H1 (cell line): ENCODE results near the gene CLIP4. TPM values are rescaled to one million over a fixed set of nuclear protein-coding genes. Genes with fewer than 3 reads are reported as not detected.

Source experiments
- CTCF ChIA-PET: fragments of 300-600 bp; sonication (Branson Sonifier 250); formaldehyde crosslinking; loops from one replicate; lab custom pipeline; 2021; ENCODE audit not compliant: partially characterized antibody; lab: Charles Lee
- POLR2A ChIA-PET: fragments of 300-600 bp; sonication (Branson Sonifier 250); formaldehyde crosslinking; loops from one replicate; lab custom pipeline; 2021; ENCODE audit warnings: inconsistent platforms; ENCODE audit not compliant: partially characterized antibody; lab: Charles Lee
- DNase-seq, 2 experiments: peaks; one replicate each; pipeline versions ENCODE4 v3.0.0 to v3.0.0-alpha.2; 2010 to 2022; ENCODE audit warnings: low spot score in 2 of 2, low read depth in 1 of 2, mixed read lengths in 1 of 2
- FAIRE-seq: peaks from 2 replicates; lab custom pipeline; 2011; peaks lifted over from hg19 to GRCh38; lab: Jason Lieb, UNC
- H2AFZ ChIP-seq: 2 replicates; pipeline ENCODE4 v1.8.1; 2012; ENCODE audit warnings: low read length, inconsistent platforms
- H2AK5ac ChIP-seq: 2 replicates; pipeline ENCODE4 v1.6.1; 2013; ENCODE audit warnings: low read depth, low read length
- H2BK120ac ChIP-seq: replicated peaks from 2 replicates; pipeline ENCODE3; 2013; ENCODE audit warnings: low read depth, low read length, inconsistent platforms
- H2BK12ac ChIP-seq: 2 replicates; pipeline ENCODE4 v1.6.1; 2013; ENCODE audit warnings: low read depth, low read length
- H2BK15ac ChIP-seq: 2 replicates; pipeline ENCODE4 v1.6.1; 2013; ENCODE audit warnings: low read length
- H2BK20ac ChIP-seq: 2 replicates; pipeline ENCODE4 v1.6.1; 2013; ENCODE audit warnings: low read length
- H2BK5ac ChIP-seq: 2 replicates; pipeline ENCODE4 v1.6.1; 2013; ENCODE audit warnings: low read depth, low read length
- H3K14ac ChIP-seq: 2 replicates; pipeline ENCODE4 v1.6.1; 2013; ENCODE audit warnings: inconsistent platforms; ENCODE audit not compliant: insufficient read length
- H3K18ac ChIP-seq: 2 replicates; pipeline ENCODE4 v1.6.1; 2013; ENCODE audit warnings: low read length; ENCODE audit errors: extremely low read depth
- H3K23ac ChIP-seq: 2 replicates; pipeline ENCODE4 v1.6.1; 2013; ENCODE audit warnings: inconsistent platforms; ENCODE audit not compliant: insufficient read length
- H3K23me2 ChIP-seq: 2 replicates; pipeline ENCODE4 v1.6.1; 2013; ENCODE audit warnings: low read depth, low read length
- H3K27ac ChIP-seq: 2 replicates; pipeline ENCODE4 v1.6.1; 2011; ENCODE audit warnings: low read depth, low read length, inconsistent platforms
- H3K27me3 ChIP-seq, 4 experiments: replicated peaks in 1 of 4; 1 replicate in 1 of 4; 2 replicates in 3 of 4; pipeline versions ENCODE4 v1.6.1 to v1.8.1; 2011 to 2013; ENCODE audit warnings: low read length in 3 of 4, mild to moderate bottlenecking in 3 of 4, inconsistent platforms in 2 of 4, mixed read lengths in 2 of 4, moderate library complexity in 1 of 4; ENCODE audit not compliant: control insufficient read depth in 3 of 4, insufficient read depth in 3 of 4; ENCODE audit errors: extremely low read depth in 1 of 4
- H3K36me3 ChIP-seq, 4 experiments: 2 replicates each; pipeline versions ENCODE4 v1.6.1 to v1.8.1; 2011 to 2013; ENCODE audit warnings: mild to moderate bottlenecking in 4 of 4, low read length in 3 of 4, moderate library complexity in 2 of 4, control low read depth in 1 of 4, inconsistent platforms in 1 of 4; ENCODE audit not compliant: insufficient read depth in 4 of 4, control insufficient read depth in 2 of 4
- H3K4ac ChIP-seq: replicated peaks from 2 replicates; pipeline ENCODE3; 2013; ENCODE audit warnings: low read length, low read depth, mixed read lengths, inconsistent platforms; ENCODE audit not compliant: insufficient read length
- H3K4me1 ChIP-seq, 4 experiments: replicated peaks in 1 of 4; 1 replicate in 1 of 4; 2 replicates in 3 of 4; pipeline versions ENCODE4 v1.6.1 to v1.8.1; 2011 to 2013; ENCODE audit warnings: low read length in 3 of 4, inconsistent platforms in 2 of 4, mixed read lengths in 1 of 4; ENCODE audit not compliant: insufficient read depth in 4 of 4, control insufficient read depth in 3 of 4
- H3K4me2 ChIP-seq, 2 experiments: 2 replicates each; pipeline versions ENCODE4 v1.6.1 to v1.8.1; 2011 to 2013; ENCODE audit warnings: low read depth in 2 of 2, low read length in 2 of 2, control low read depth in 1 of 2, inconsistent platforms in 1 of 2, mild to moderate bottlenecking in 1 of 2; ENCODE audit not compliant: insufficient read depth in 1 of 2
- H3K4me3 ChIP-seq, 4 experiments: fragments of 200-600, 300-600 bp in 1 of 4; sonication (generic), shearing (Covaris generic), sonication (Bioruptor Twin) in 1 of 4; 2 replicates each; pipeline versions ENCODE4 v1.5.1 to v1.8.1; 2011 to 2016; ENCODE audit warnings: low read length in 4 of 4, low read depth in 3 of 4, control low read depth in 2 of 4, inconsistent platforms in 2 of 4, mild to moderate bottlenecking in 2 of 4, mixed read lengths in 1 of 4, moderate library complexity in 1 of 4; ENCODE audit not compliant: insufficient read depth in 2 of 4; ENCODE audit errors: extremely low read depth in 1 of 4
- H3K56ac ChIP-seq: replicated peaks from 2 replicates; pipeline ENCODE3; 2013; ENCODE audit warnings: low read depth, mild to moderate bottlenecking, mixed read lengths, low read length, inconsistent platforms; ENCODE audit not compliant: insufficient read length
- H3K79me1 ChIP-seq: 2 replicates; pipeline ENCODE4 v1.6.1; 2013; ENCODE audit warnings: low read depth, low read length, control low read depth
- H3K79me2 ChIP-seq, 2 experiments: 2 replicates each; pipeline versions ENCODE4 v1.6.1 to v1.8.1; 2012 to 2013; ENCODE audit warnings: low read length in 2 of 2, mild to moderate bottlenecking in 2 of 2, inconsistent platforms in 1 of 2; ENCODE audit not compliant: insufficient read depth in 2 of 2, control insufficient read depth in 1 of 2
- H3K9ac ChIP-seq, 4 experiments: replicated peaks in 1 of 4; 1 replicate in 1 of 4; 2 replicates in 3 of 4; pipeline versions ENCODE4 v1.6.1 to v1.8.1; 2011 to 2013; ENCODE audit warnings: low read depth in 3 of 4, low read length in 3 of 4, control low read depth in 2 of 4, mild to moderate bottlenecking in 2 of 4, moderate library complexity in 2 of 4, inconsistent platforms in 1 of 4; ENCODE audit errors: extremely low read depth in 1 of 4
- H3K9me3 ChIP-seq, 2 experiments: 2 replicates each; pipeline versions ENCODE4 v1.6.1 to v1.8.1; 2012 to 2013; ENCODE audit warnings: mild to moderate bottlenecking in 2 of 2, moderate library complexity in 2 of 2, control low read depth in 1 of 2, inconsistent platforms in 1 of 2, low read depth in 1 of 2, low read length in 1 of 2, mixed read lengths in 1 of 2; ENCODE audit not compliant: insufficient read depth in 2 of 2
- H4K20me1 ChIP-seq, 2 experiments: replicated peaks in 1 of 2; 2 replicates each; pipeline versions ENCODE3 to v1.8.1; 2011 to 2013; ENCODE audit warnings: inconsistent platforms in 2 of 2, low read length in 2 of 2, mild to moderate bottlenecking in 1 of 2; ENCODE audit not compliant: insufficient read depth in 2 of 2, control insufficient read depth in 1 of 2
- H4K5ac ChIP-seq: 2 replicates; pipeline ENCODE4 v1.6.1; 2013; ENCODE audit warnings: low read length, low read depth, mixed read lengths, inconsistent platforms; ENCODE audit not compliant: insufficient read length
- H4K8ac ChIP-seq: 2 replicates; pipeline ENCODE4 v1.8.0; 2013; ENCODE audit warnings: mild to moderate bottlenecking, moderate library complexity, low read length, inconsistent platforms; ENCODE audit not compliant: insufficient read depth; ENCODE audit errors: extremely low read depth
- H4K91ac ChIP-seq: replicated peaks from 2 replicates; pipeline ENCODE3; 2013; ENCODE audit warnings: low read length, mixed read lengths, inconsistent platforms; ENCODE audit not compliant: insufficient read length
- ATF3 ChIP-seq: IDR thresholded peaks from 2 replicates; pipeline ENCODE4 v1.6.1; 2011; ENCODE audit warnings: low read depth, mild to moderate bottlenecking, low read length; ENCODE audit not compliant: insufficient read depth
- CHD1 ChIP-seq: IDR thresholded peaks from 2 replicates; pipeline ENCODE4 v1.6.1; 2012; ENCODE audit warnings: low read depth, low read length, improper control_type of control experiment
- CHD2 ChIP-seq: IDR thresholded peaks from 2 replicates; pipeline ENCODE4 v1.6.1; 2012; ENCODE audit warnings: low read length, improper control_type of control experiment
- GTF2F1 ChIP-seq: IDR thresholded peaks from 2 replicates; pipeline ENCODE4 v1.6.1; 2012; ENCODE audit warnings: low read depth, low read length, improper control_type of control experiment, borderline replicate concordance
- KDM1A ChIP-seq: fragments of 200-600, 300-600 bp; sonication (generic); IDR thresholded peaks from 2 replicates; pipeline ENCODE4 v1.7.1; 2016; ENCODE audit warnings: mild to moderate bottlenecking, low read length, borderline replicate concordance
- RFX5 ChIP-seq: IDR thresholded peaks from 2 replicates; pipeline ENCODE4 v1.6.1; 2011; ENCODE audit warnings: low read depth, low read length, improper control_type of control experiment, borderline replicate concordance
- SAP30 ChIP-seq: fragments of 300-600 bp; sonication (generic); IDR thresholded peaks from 2 replicates; pipeline ENCODE4 v1.7.1; 2012; ENCODE audit warnings: low read length, moderate library complexity, mild to moderate bottlenecking, inconsistent platforms; ENCODE audit not compliant: insufficient read depth, insufficient replicate concordance
- SIRT6 ChIP-seq: IDR thresholded peaks from one replicate; pipeline ENCODE4 v1.7.1; 2012; ENCODE audit warnings: low read length, inconsistent platforms
- SIX5 ChIP-seq: IDR thresholded peaks from 2 replicates; pipeline ENCODE4 v1.6.1; 2011; ENCODE audit warnings: mild to moderate bottlenecking, low read depth, low read length
- SP2 ChIP-seq: IDR thresholded peaks from 2 replicates; pipeline ENCODE4 v1.6.1; 2012; ENCODE audit warnings: mild to moderate bottlenecking, low read length, inconsistent platforms
- ZNF274 ChIP-seq: IDR thresholded peaks from 2 replicates; pipeline ENCODE4 v1.7.0; 2012; ENCODE audit warnings: low read length, borderline replicate concordance; ENCODE audit errors: extremely low read depth
- WGBS, 2 experiments: shearing (Covaris generic) in 1 of 2; methylation state at CpG; one replicate each; pipeline versions ENCODE4 v1.1.6 to v1.1.7; 2013 to 2015; ENCODE audit warnings: low lambda C conversion rate in 2 of 2, mixed read lengths in 2 of 2, inconsistent platforms in 1 of 2, low coverage in 1 of 2, missing lambda C conversion rate in 1 of 2; ENCODE audit not compliant: insufficient replicate concordance in 2 of 2, insufficient coverage in 1 of 2, insufficient read length in 1 of 2; ENCODE audit errors: extremely low coverage in 1 of 2, missing lambda C conversion rate in 1 of 2; 5-methylcytosine and 5-hydroxymethylcytosine counted together
- polyA plus RNA-seq, 7 experiments: library from polyadenylated mRNA; depleted of rRNA in 3 of 7; stranded (reverse) in 5 of 7; unstranded in 2 of 7; fragments of >200 nt in 5 of 7; fragments of 200-250 nt in 2 of 7; gene quantifications; 1 replicate in 5 of 7; 2 replicates in 1 of 7; 4 replicates in 1 of 7; pipeline versions ENCODE4 v1.2.1 to v1.2.3, GENCODE V29; 2011 to 2013; ENCODE audit warnings: missing spikeins in 2 of 7, mixed read lengths in 2 of 7
- total RNA-seq: library from RNA; stranded (reverse); fragmentation: NEBNext Ultra II Directional; extraction: Animal tissue kit (Norgen Biotek cat#: 25700); gene quantifications from 2 replicates; pipeline ENCODE4 v1.2.1, GENCODE V29; 2021

CLIP4 gene
- total and polyA plus RNA-seq, 2 of the 8 experiments (the other 6 are each of a cell fraction or from before 2014, with no cell fraction given) = 0.08 to 0.09 TPM

GRCh38 chr2:29222381-29223179 lies 107.4 kb downstream of the CLIP4 start:
- no peaks in the 10 kb centered on the region for H3K79me1 ChIP-seq

More at GRCh38 chr2:29222381-29223179, 107.4 kb downstream of the CLIP4 start:
- Histone ChIP-seq H4K8ac (no peak overlapping the region), H2BK5ac (no peak overlapping the region), H2BK15ac (no peak overlapping the region), H2AK5ac (no peak overlapping the region)
- POLR2A ChIA-PET = no interaction called here
- WGBS, 2 experiments = 88% methylated on average over 10 of the region's 11 CpGs; no CpG with 5 or more reads in 1 of the 2 experiments
- no peak for TF ChIP-seq GTF2F1
- no peak for TF ChIP-seq KDM1A
- TF ChIP-seq SAP30 = no peak
- TF ChIP-seq SIX5 = no peak
- TF ChIP-seq SP2 = no peak
- TF ChIP-seq CHD1 = no peak
- no peak for TF ChIP-seq ZNF274
- TF ChIP-seq CHD2 = no peak
- no peak for TF ChIP-seq RFX5
- TF ChIP-seq ATF3 = no peak
- TF ChIP-seq SIRT6 = no peak
- TF ChIP-seq, all 59 proteins: peak for 0
- Histone ChIP-seq H3K18ac (no peak overlapping the region), H3K14ac (no peak overlapping the region), H3K4me3 (no peak overlapping the region), H3K9ac (no peak overlapping the region), H2AFZ (no peak overlapping the region), H3K4ac (no peak overlapping the region), H3K23me2 (no peaks in the 10 kb centered on the region), H3K9me3 (no peaks in the 10 kb centered on the region), H3K27ac (no peak overlapping the region), H3K23ac (no peak overlapping the region), H3K4me1 (no peaks in the 10 kb centered on the region), H4K20me1 (no peaks in the 10 kb centered on the region), H3K27me3 (no peaks in the 10 kb centered on the region), H3K4me2 (no peak overlapping the region), H2BK12ac (no peak overlapping the region), H2BK120ac (no peak overlapping the region), H3K56ac (no peak overlapping the region), H3K36me3 (no peaks in the 10 kb centered on the region), H3K79me2 (no peaks in the 10 kb centered on the region), H4K91ac (no peak overlapping the region), H2BK20ac (no peak overlapping the region), H4K5ac (no peak overlapping the region)
- CTCF ChIA-PET = interaction anchor here (1.1 to 5.8 kb wide), 2 partner anchors 9 to 16 kb away, joined by 3 to 29 read pairs; no protein-coding TSS in a partner anchor
- FAIRE-seq (no peak), DNase-seq (no peak)
